Sigmoid colon (tissue), 7 donors: Measurements from ENCODE around the gene ARHGAP22. TPM values are rescaled to one million over a fixed set of nuclear protein-coding genes. Genes with fewer than 3 reads are reported as not detected.
A peak's percentile ranks its signal among the peaks of the same experiment; 100 is the strongest.

Experiments used
- DNase-seq: peaks from one replicate; pipeline ENCODE4 v3.0.0-alpha.2; 2019
- H3K27ac ChIP-seq, 4 donors: fragments of 200-600 bp; sonication (generic); one replicate each; pipeline ENCODE4 v1.5.1; 2016 to 2019; ENCODE audit warnings: mild to moderate bottlenecking in 1 of 4
- H3K27me3 ChIP-seq, 3 donors: fragments of 200-600 bp; sonication (generic); one replicate each; pipeline ENCODE4 v1.5.1; 2019; ENCODE audit warnings: mild to moderate bottlenecking in 1 of 3
- H3K36me3 ChIP-seq, 4 donors: fragments of 200-600 bp; sonication (generic); one replicate each; pipeline ENCODE4 v1.5.1; 2016 to 2019
- H3K4me1 ChIP-seq, 4 donors: fragments of 200-600 bp; sonication (generic); one replicate each; pipeline ENCODE4 v1.5.1; 2017 to 2019
- H3K4me3 ChIP-seq, 4 donors: fragments of 200-600 bp; sonication (generic); one replicate each; pipeline ENCODE4 v1.5.1; 2017 to 2019; ENCODE audit warnings: mild to moderate bottlenecking in 2 of 4, moderate library complexity in 1 of 4
- H3K9me3 ChIP-seq, 4 donors: fragments of 200-600 bp in 3 of 4; sonication (generic) in 3 of 4; one replicate each; pipeline versions ENCODE4 v1.5.1 to v1.6.1; 2013 to 2019
- CTCF ChIP-seq, 4 experiments: fragments of 450-650 bp in 3 of 4; fragments of 200-600 bp in 1 of 4; IDR thresholded peaks; one replicate each; pipeline ENCODE4 v1.5.1; 2016 to 2019; ENCODE audit warnings: antibody characterized with exemption in 4 of 4, mild to moderate bottlenecking in 3 of 4, moderate library complexity in 2 of 4
- EP300 ChIP-seq, 4 donors: sonication (generic); formaldehyde crosslinking; IDR thresholded peaks; one replicate each; pipeline ENCODE4 v1.6.1; 2017; ENCODE audit warnings: antibody characterized with exemption in 4 of 4
- POLR2A ChIP-seq, 2 donors: fragments of 450-650 bp; IDR thresholded peaks; one replicate each; pipeline ENCODE4 v1.6.1; 2016; ENCODE audit warnings: antibody characterized with exemption in 2 of 2, mild to moderate bottlenecking in 2 of 2, moderate library complexity in 2 of 2
- POLR2AphosphoS5 ChIP-seq, 4 donors: sonication (generic); formaldehyde crosslinking; IDR thresholded peaks; one replicate each; pipeline ENCODE4 v1.6.1; 2017; ENCODE audit warnings: antibody characterized with exemption in 4 of 4
- WGBS, 2 donors: extraction: QIAGEN DNeasy Blood & Tissue Kit; methylation state at CpG; one replicate each; pipeline ENCODE4 v1.1.7; 2013; 5-methylcytosine and 5-hydroxymethylcytosine counted together
- intact Hi-C: fragments of 100-400 bp; cut with DNase I; formaldehyde crosslinking; loops from one replicate; pipeline ENCODE4 v1.15.1; 2023
- polyA plus RNA-seq, 3 donors: library from polyadenylated mRNA; stranded (reverse); fragments of 200-250 nt; gene quantifications; one replicate each; pipeline ENCODE4 v1.2.3, GENCODE V29; 2013
- total RNA-seq, 4 donors: library from RNA; depleted of rRNA; stranded (reverse); fragments of >200 nt; gene quantifications; one replicate each; pipeline ENCODE4 v1.1.0, GENCODE V29; 2016
- donor health status: healthy with polysubstance abuse.
- donor health status: Bipolar disorder and iron deficiency.
- donor health status: healthy.

ARHGAP22 gene
- total and polyA plus RNA-seq, 7 donors = 1.2 to 6.4 (median 3.1) TPM

DNA sequence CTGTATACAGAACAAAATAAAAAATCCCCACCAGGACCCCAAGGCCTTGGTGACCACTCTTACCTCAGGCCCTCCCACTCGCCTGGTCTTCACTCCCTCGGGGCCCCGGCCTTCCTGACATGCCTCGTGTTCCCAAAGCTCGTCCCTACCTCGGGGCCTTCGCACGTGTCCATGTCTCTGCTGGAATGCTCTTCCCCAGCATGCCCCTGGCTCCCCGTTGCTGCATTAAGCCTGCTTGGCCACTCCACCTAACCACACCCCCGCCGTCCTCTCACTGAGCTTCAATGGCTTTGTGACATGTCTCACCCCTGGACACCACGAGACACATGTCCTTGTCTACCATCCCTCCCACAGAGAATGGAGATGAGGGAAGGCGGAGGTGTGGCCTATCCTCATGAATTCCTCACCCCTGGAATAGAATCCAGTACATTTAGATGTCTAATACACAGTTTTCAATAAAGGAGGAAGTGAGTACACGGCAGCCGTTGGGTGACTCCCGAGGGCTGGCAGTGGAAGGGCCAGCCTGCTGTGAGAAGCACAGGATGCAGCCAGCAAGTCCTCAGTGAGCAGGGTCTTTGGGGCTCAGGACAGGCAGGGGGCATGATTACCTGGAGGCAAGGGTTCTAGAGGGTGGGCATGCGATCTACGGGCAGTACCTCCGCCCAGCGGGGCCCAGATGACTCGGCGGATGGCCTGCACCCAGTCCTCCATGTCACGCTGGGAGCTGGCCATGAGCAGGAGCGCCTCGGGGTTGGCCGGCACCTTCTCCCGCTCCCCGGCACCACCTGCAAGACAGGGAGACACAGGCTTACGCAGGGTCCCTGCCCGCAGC lies 125.7 kb downstream of the ARHGAP22 start:
- 84 to 85% methylated on average over 30 of the region's 30 CpGs for WGBS, 2 donors
- TF ChIP-seq POLR2A (IDR thresholded peaks at IDR 0.05) (no peak), EP300 (IDR thresholded peaks at IDR 0.05) (no peak), CTCF (IDR thresholded peaks at IDR 0.05) (no peak), POLR2AphosphoS5 (IDR thresholded peaks at IDR 0.05) (no peak)
- Histone ChIP-seq H3K4me3 (no peak overlapping the region), H3K4me1 (peaks cover 0 to 12% (median 0%) of the 10 kb centered on the region in 4 donors), H3K36me3 (no peaks in the 10 kb centered on the region), H3K9me3 (no peaks in the 10 kb centered on the region), H3K27me3 (no peaks in the 10 kb centered on the region), H3K27ac (no peak overlapping the region)
- intact Hi-C loops = no loop called here
- DNase-seq = peak; percentile 49

GRCh38 chr10:48478469-48478868 lies 126.4 kb downstream of the ARHGAP22 start:
- intact Hi-C loops = no loop called here
- Histone ChIP-seq H3K4me1 (peaks cover 0 to 12% (median 0%) of the 10 kb centered on the region in 4 donors), H3K9me3 (no peaks in the 10 kb centered on the region), H3K4me3 (no peak overlapping the region), H3K36me3 (no peaks in the 10 kb centered on the region), H3K27me3 (no peaks in the 10 kb centered on the region), H3K27ac (no peak overlapping the region)
- no peak for TF ChIP-seq EP300 (IDR thresholded peaks at IDR 0.05)
- no peak for TF ChIP-seq CTCF (IDR thresholded peaks at IDR 0.05)
- TF ChIP-seq POLR2A (IDR thresholded peaks at IDR 0.05) = no peak
- no peak for TF ChIP-seq POLR2AphosphoS5 (IDR thresholded peaks at IDR 0.05)
- 87 to 92% methylated on average over 5 of the region's 5 CpGs for WGBS, 2 donors
- no peak for DNase-seq

GRCh38 chr10:48477616-48478015 lies 127.3 kb downstream of the ARHGAP22 start:
- Histone ChIP-seq H3K27ac (no peak overlapping the region), H3K4me3 (no peak overlapping the region), H3K27me3 (no peaks in the 10 kb centered on the region), H3K9me3 (no peaks in the 10 kb centered on the region), H3K36me3 (no peaks in the 10 kb centered on the region), H3K4me1 (peaks cover 0 to 11% (median 0%) of the 10 kb centered on the region in 4 donors)
- TF ChIP-seq CTCF (IDR thresholded peaks at IDR 0.05) (no peak), POLR2AphosphoS5 (IDR thresholded peaks at IDR 0.05) (no peak), EP300 (IDR thresholded peaks at IDR 0.05) (no peak), POLR2A (IDR thresholded peaks at IDR 0.05) (no peak)
- intact Hi-C loops = no loop called here
- WGBS, 2 donors = 74 to 81% methylated on average over 4 of the region's 4 CpGs
- DNase-seq = no peak

GRCh38 chr10:48477141-48477540 lies 127.7 kb downstream of the ARHGAP22 start:
- no peaks in the 10 kb centered on the region for H3K27me3 ChIP-seq
- no peak for DNase-seq
- no peak for TF ChIP-seq POLR2AphosphoS5 (IDR thresholded peaks at IDR 0.05)
- no peak for TF ChIP-seq CTCF (IDR thresholded peaks at IDR 0.05)
- no peak for TF ChIP-seq EP300 (IDR thresholded peaks at IDR 0.05)
- TF ChIP-seq POLR2A (IDR thresholded peaks at IDR 0.05) = no peak
- no peak overlapping the region for H3K27ac ChIP-seq
- no peaks in the 10 kb centered on the region for H3K36me3 ChIP-seq
- H3K9me3 ChIP-seq = no peaks in the 10 kb centered on the region
- H3K4me3 ChIP-seq = no peak overlapping the region
- intact Hi-C loops = no loop called here
- H3K4me1 ChIP-seq = peaks cover 0 to 7% (median 0%) of the 10 kb centered on the region in 4 donors
